Fibroblast of lung (primary cell): ENCODE data around the gene POU3F3. TPM values are rescaled to one million over a fixed set of nuclear protein-coding genes. Genes with fewer than 3 reads are reported as not detected.

ENCODE experiments used
- DNase-seq, 2 donors: peaks; one replicate each; pipeline versions ENCODE4 v3.0.0 to v3.0.0-alpha.2; 2010; ENCODE audit warnings: low read depth in 2 of 2
- H2AFZ ChIP-seq: 2 replicates; pipeline ENCODE4 v1.5.1; 2012; ENCODE audit warnings: low read length, control low read depth, inconsistent platforms
- H3K27ac ChIP-seq: 2 replicates; pipeline ENCODE4 v1.5.1; 2011; ENCODE audit warnings: low read length, control low read depth; ENCODE audit not compliant: insufficient read depth
- H3K27me3 ChIP-seq: 2 replicates; pipeline ENCODE4 v1.5.1; 2011; ENCODE audit warnings: mild to moderate bottlenecking, low read length; ENCODE audit not compliant: control insufficient read depth, insufficient read depth
- H3K36me3 ChIP-seq: 2 replicates; pipeline ENCODE4 v1.5.1; 2011; ENCODE audit warnings: low read length; ENCODE audit not compliant: control insufficient read depth, insufficient read depth
- H3K4me1 ChIP-seq: 2 replicates; pipeline ENCODE4 v1.5.1; 2011; ENCODE audit warnings: low read length; ENCODE audit not compliant: control insufficient read depth, insufficient read depth; ENCODE audit errors: extremely low read depth
- H3K4me2 ChIP-seq: 2 replicates; pipeline ENCODE4 v1.5.1; 2011; ENCODE audit warnings: low read length, control low read depth; ENCODE audit not compliant: insufficient read depth; ENCODE audit errors: extremely low read depth
- H3K4me3 ChIP-seq, 4 experiments: fragments of 200-600 bp in 1 of 4; sonication (generic) in 1 of 4; replicated peaks in 1 of 4; 2 replicates each; pipeline ENCODE4 v1.5.1; 2011 to 2016; ENCODE audit warnings: low read length in 4 of 4, low read depth in 3 of 4, mild to moderate bottlenecking in 3 of 4, control low read depth in 2 of 4, inconsistent platforms in 1 of 4, mixed read lengths in 1 of 4; ENCODE audit not compliant: insufficient read depth in 1 of 4; ENCODE audit errors: control extremely low read depth in 1 of 4
- H3K79me2 ChIP-seq: 2 replicates; pipeline ENCODE4 v1.5.1; 2012; ENCODE audit warnings: mild to moderate bottlenecking, low read length, inconsistent platforms; ENCODE audit not compliant: control insufficient read depth, insufficient read depth
- H3K9ac ChIP-seq: 2 replicates; pipeline ENCODE4 v1.5.1; 2011; ENCODE audit warnings: mild to moderate bottlenecking, low read length, control low read depth; ENCODE audit not compliant: insufficient read depth
- H3K9me3 ChIP-seq: 2 replicates; pipeline ENCODE4 v1.5.1; 2012; ENCODE audit warnings: low read depth, low read length; ENCODE audit not compliant: control insufficient read depth, insufficient read depth
- H4K20me1 ChIP-seq: 2 replicates; pipeline ENCODE4 v1.5.1; 2011; ENCODE audit warnings: low read length; ENCODE audit not compliant: control insufficient read depth, insufficient read depth; ENCODE audit errors: extremely low read depth
- EZH2 ChIP-seq: IDR thresholded peaks from 2 replicates; pipeline ENCODE4 v1.5.1; 2012; ENCODE audit warnings: low read length, control low read depth, mild to moderate bottlenecking; ENCODE audit errors: missing control alignments
- polyA plus RNA-seq, 2 donors: library from polyadenylated mRNA; depleted of rRNA in 1 of 2; stranded (reverse) in 1 of 2; unstranded in 1 of 2; fragments of >200 nt; gene quantifications; 2 replicates each; pipeline ENCODE4 v1.2.1, GENCODE V29; 2011 to 2012; ENCODE audit warnings: missing spikeins in 1 of 2
- total RNA-seq: library from RNA; depleted of rRNA; stranded (reverse); fragments of >200 nt; gene quantifications from 2 replicates; pipeline ENCODE4 v1.2.1, GENCODE V29; 2014
- TF ChIP-seq, protein P1 (sequence below), 2 donors: IDR thresholded peaks in 1 of 2; conservative IDR thresholded peaks in 1 of 2; 1 replicate in 1 of 2; 2 replicates in 1 of 2; pipeline ENCODE4 v1.5.1; 2011 to 2012; ENCODE audit warnings: low read length in 2 of 2, control low read depth in 1 of 2, inconsistent platforms in 1 of 2, low read depth in 1 of 2, mild to moderate bottlenecking in 1 of 2

Gene POU3F3
- total and polyA plus RNA-seq, 2 donors (not counting 1 experiment from before 2014, with no cell fraction given) = 0.01 TPM; not detected in 1

DNA sequence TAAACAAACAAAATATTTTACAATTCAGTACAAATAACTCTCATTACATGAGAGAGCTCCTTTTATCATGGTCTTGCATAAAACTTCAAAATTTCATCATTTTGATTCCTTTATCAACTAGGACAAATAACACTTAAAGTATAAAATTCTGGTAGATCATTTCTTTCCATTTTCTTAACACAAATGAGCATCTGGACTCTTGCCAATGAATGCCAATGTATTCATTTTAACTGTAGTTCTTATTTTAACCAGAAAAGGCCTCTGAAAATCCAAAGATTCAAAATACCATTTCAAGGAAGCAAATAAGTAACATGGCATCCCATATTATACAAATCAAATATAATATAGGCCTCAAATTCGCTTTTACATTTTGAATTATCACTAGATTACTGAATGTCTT, 13.8 kb upstream of the POU3F3 start:
- Histone ChIP-seq H3K27ac (no peak overlapping the region), H3K4me1 (no peaks in the 10 kb centered on the region), H3K4me3 (no peak overlapping the region), H3K36me3 (no peaks in the 10 kb centered on the region), H3K79me2 (no peaks in the 10 kb centered on the region), H3K9me3 (no peaks in the 10 kb centered on the region), H3K4me2 (no peak overlapping the region), H2AFZ (no peak overlapping the region), H3K27me3 (peaks cover 17% of the 10 kb centered on the region), H3K9ac (no peak overlapping the region), H4K20me1 (no peaks in the 10 kb centered on the region)
- DNase-seq = no peak
- no peak for TF ChIP-seq EZH2
- TF ChIP-seq, protein P1, sequence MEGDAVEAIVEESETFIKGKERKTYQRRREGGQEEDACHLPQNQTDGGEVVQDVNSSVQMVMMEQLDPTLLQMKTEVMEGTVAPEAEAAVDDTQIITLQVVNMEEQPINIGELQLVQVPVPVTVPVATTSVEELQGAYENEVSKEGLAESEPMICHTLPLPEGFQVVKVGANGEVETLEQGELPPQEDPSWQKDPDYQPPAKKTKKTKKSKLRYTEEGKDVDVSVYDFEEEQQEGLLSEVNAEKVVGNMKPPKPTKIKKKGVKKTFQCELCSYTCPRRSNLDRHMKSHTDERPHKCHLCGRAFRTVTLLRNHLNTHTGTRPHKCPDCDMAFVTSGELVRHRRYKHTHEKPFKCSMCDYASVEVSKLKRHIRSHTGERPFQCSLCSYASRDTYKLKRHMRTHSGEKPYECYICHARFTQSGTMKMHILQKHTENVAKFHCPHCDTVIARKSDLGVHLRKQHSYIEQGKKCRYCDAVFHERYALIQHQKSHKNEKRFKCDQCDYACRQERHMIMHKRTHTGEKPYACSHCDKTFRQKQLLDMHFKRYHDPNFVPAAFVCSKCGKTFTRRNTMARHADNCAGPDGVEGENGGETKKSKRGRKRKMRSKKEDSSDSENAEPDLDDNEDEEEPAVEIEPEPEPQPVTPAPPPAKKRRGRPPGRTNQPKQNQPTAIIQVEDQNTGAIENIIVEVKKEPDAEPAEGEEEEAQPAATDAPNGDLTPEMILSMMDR (conservative IDR thresholded peaks at IDR 0.05 in 1 of 2, IDR thresholded peaks at IDR 0.05 in 1 of 2; ENCODE audit: low read depth in 1 of 2, low read length in 2 of 2) = no peak

DNA sequence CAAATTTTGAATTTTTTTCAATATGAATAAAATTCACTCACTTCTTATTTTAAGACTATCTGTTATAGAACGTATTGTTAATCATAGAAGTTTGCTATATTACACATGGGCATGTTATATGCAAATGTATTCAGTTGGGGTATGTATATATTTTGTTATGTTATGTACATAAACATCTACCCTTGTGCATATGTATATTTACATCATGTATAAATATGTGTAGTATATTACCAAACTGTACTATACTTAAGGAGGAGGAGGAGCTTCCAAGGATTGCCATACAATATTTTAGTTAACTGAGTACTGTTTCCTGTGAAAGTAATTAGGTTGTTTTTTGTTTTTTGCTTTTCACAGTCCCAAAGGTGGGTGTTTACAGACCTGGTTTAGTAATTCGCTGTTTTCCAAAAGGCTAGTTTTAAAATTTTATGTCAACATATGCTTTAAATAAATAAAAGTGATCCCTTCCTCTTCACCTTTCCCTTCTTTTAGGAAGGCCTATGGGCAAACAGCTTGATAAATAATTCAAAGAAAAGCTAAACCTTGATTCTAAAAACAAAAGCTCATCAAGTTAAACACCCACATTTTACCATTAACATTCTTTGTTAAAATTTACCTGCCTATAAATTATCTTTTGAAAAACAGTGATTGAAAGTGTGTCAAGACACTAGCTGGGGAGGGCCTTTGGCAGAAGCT, 12.9 kb upstream of the POU3F3 start:
- H3K27me3 ChIP-seq = peaks cover 25% of the 10 kb centered on the region
- no peak for DNase-seq
- TF ChIP-seq EZH2 = no peak
- TF ChIP-seq, protein P1 (conservative IDR thresholded peaks at IDR 0.05 in 1 of 2, IDR thresholded peaks at IDR 0.05 in 1 of 2; ENCODE audit: low read depth in 1 of 2, low read length in 2 of 2) = no peak

DNA sequence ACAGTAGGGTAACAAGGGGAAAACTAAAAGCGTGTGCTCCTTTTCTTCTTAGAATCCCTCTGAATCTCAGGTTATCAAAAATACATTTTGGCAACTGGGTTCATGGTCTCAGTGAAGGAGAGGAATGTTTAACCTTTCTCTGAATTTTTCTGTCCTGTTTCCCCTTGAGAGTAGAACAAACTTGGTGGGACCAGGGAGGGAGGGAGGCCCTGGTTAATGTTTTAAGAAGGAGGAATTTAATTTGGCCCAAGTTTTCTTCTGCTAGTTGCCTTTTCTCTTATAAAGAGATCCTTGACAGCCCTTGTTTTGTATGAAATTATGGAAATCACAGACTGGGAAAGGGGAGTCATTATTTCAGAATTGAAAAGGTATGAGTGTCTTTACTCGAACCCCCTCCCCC, 12.2 kb upstream of the POU3F3 start:
- no peak overlapping the region for H3K4me2 ChIP-seq
- H3K36me3 ChIP-seq = no peaks in the 10 kb centered on the region
- no peaks in the 10 kb centered on the region for H3K9me3 ChIP-seq
- H3K27ac ChIP-seq = no peak overlapping the region
- H3K27me3 ChIP-seq = peaks cover 29% of the 10 kb centered on the region
- no peaks in the 10 kb centered on the region for H3K4me1 ChIP-seq
- no peaks in the 10 kb centered on the region for H3K79me2 ChIP-seq
- no peaks in the 10 kb centered on the region for H4K20me1 ChIP-seq
- no peak overlapping the region for H3K9ac ChIP-seq
- no peak for DNase-seq
- no peak overlapping the region for H2AFZ ChIP-seq
- no peak overlapping the region for H3K4me3 ChIP-seq
- TF ChIP-seq EZH2 = no peak
- TF ChIP-seq, protein P1 (conservative IDR thresholded peaks at IDR 0.05 in 1 of 2, IDR thresholded peaks at IDR 0.05 in 1 of 2; ENCODE audit: low read depth in 1 of 2, low read length in 2 of 2) = no peak

More for the DNA sequence above, 12.9 kb upstream of the POU3F3 start:
- Histone ChIP-seq H3K36me3 (no peaks in the 10 kb centered on the region), H3K4me3 (no peak overlapping the region), H3K79me2 (no peaks in the 10 kb centered on the region), H3K4me1 (no peaks in the 10 kb centered on the region), H3K4me2 (no peak overlapping the region), H2AFZ (no peak overlapping the region), H3K27ac (no peak overlapping the region), H3K9ac (no peak overlapping the region), H4K20me1 (no peaks in the 10 kb centered on the region), H3K9me3 (no peaks in the 10 kb centered on the region)
